Measurements from ENCODE around the gene ZNF532.

The ZNF532 gene

DNA sequence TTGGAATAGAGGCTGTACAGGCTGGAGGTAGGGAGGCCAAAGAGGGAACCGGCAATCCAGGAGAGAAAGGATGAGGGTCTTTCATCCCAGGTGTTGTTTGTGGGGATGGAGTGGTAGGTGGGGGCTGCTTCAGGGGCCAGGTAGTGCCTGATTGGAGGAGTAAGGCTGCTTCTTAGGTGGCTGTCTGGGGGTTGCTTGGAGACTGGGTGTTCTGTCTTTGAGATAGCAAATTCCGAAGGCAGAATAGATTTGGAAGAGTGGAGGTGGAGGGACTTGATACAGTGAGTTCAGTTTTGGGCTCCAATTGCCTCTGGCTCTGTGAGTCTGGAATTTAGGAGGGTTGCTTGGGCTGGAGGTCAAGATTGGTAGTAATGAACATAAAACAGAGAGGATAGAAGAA lies 5.9 kb downstream of the ZNF532 start:
- DNase-seq, result no peak

DNA sequence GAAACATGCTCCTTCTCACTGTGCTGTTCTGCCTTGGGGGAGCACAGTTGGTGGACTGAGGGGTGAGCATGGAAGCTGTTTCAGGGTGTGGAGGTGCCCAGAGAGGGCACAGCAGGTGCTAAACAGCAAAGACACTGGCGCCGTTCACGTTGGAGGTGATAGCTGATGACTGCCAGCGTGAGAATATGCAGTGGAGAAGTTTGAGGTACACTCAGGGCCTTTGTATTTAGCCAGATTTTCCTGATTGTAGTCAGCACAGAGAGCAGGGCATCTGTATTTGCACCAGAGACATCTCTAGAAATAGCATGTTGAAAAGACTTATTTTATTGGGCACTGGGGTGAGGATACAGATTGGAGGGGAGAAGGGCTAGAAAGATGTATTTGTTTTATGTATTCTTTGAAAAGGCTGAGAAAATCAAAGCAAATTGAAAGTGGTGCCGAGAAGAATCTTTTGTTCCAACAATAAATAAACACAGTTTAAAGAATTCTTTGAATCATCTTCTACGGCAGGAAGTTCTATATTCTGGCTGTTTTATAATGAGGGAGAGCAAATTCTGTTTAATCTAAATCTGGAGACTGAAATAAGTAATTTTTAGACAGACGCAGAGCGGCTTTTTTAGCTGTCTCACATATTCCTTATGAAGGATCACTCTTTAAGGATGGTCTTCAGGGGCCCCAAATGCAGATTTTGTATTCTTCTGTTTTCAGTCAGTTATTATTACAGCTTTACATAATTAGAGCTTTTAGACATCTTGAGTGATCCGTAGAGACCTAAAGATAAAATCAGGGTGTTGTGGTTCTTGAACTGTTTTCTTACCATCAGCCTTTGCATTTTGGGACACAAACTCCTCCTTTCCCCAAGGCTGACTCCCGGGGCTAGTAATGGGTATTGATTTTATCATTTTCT lies 7.1 kb downstream of the ZNF532 start:
- no peak for DNase-seq

DNA sequence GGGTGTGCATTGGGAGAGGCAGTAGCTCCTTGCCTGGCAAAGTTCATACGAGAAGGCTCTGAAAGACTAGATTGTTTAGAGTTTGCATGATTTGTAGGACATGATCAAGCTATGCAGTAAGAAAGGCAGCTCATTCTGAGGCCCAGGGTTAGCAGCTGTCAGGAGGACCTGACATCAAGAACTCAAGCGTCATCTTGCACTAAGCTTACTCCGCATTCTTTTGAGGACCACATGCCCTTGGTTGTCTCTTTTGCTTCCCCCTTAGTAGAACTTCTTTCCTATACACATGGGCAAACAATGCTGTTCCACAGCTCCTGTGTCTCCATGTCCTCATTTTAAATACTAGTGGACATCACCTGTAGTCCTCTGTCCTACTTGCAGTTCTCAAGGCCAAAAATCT lies 14.0 kb downstream of the ZNF532 start:
- no peak for DNase-seq

DNA sequence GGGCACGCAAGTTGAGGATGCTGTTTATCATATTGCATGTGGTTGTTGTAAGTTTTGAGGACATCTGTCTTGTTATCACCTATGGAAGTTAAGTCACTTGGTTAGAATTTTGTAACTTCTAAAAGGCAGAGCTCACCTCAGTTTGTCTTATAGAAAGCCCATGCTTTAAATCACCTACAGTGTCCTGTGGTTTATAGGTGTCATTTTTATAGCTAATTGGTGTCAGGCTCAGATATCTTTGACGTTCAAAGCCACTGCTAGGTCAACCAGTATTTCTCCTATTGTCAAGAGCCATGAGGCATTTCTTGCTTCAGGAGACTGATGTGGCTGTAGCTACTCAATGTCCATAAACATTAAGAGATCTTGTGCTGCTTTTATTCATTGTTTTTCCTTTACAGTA lies 16.8 kb downstream of the ZNF532 start:
- no peak for DNase-seq

DNA sequence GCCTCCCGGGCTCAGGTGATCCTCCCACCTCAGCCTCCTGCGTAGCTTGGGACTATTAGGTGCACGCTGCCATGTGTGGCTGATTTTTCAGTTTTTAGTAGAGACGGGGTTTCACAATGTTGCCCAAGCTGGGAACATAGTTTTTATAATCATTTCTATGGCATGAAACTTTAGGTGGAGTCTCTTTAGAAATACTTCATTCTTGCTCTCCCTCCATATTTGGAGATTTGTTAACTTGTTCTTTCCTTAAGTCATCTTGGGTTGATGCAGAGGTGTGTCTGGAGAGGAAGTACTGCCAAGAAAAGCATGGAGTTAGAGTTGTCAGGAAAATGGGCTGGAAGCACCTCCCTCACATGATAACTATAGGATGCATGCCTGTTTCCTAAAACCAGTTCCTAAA lies 17.4 kb downstream of the ZNF532 start:
- no peak for DNase-seq

DNA sequence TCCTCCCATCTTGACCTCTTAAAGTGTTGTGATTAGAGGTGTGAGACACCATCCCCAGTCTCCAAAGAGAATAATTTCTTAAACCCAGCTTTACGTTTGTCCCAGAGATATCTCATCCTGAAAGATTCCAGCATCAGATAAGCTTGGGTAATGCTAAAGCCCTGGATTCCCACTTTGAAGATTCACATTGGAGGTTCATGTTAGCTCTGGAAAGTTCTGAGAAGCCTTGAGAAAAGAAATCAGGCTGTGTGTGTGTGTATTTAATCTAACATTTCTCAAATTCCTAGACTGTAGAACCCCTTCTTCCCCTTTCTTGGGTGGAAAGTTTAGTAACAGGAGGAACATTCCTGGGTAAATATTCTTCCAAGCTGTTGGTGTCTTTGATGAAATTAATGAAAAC lies 18.0 kb downstream of the ZNF532 start:
- no peak for DNase-seq

DNA sequence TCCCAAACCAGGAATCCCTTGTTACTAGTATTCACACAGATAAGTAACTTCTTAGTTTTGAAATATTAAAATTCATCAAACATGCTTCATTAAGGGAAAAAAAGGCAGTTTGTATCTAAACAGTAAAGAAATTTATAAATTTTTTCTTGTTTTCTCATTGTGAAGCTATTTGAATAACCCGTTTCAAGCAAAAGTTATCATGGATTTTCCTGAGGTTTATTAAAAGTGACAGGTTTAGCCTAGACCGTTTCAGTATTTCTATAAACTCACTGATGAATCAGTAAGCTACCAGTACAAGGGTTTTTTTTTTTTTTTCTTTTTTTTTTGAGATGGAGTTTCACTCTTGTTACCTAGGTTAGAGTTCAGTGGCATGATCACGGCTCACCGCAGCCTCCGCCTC lies 20.0 kb downstream of the ZNF532 start:
- no peak for DNase-seq

DNA sequence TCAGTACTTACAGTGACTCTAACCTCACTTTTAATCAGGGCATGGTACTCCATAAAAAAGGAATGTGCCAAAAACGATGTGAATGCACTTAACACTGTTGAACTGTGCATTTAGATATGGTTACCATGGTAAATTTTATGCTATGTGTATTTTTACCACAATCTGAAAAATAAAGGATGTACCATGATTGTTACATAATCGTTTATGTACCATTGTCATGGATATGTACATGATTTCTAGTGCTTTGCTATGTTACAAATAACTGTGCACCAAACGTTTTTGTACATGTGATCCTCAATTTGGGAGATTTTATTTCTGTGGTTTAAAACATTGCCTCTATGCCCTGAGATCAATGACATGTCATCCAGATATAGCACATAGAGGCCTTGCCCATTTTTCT lies 21.8 kb downstream of the ZNF532 start:
- DNase-seq, result no peak

DNA sequence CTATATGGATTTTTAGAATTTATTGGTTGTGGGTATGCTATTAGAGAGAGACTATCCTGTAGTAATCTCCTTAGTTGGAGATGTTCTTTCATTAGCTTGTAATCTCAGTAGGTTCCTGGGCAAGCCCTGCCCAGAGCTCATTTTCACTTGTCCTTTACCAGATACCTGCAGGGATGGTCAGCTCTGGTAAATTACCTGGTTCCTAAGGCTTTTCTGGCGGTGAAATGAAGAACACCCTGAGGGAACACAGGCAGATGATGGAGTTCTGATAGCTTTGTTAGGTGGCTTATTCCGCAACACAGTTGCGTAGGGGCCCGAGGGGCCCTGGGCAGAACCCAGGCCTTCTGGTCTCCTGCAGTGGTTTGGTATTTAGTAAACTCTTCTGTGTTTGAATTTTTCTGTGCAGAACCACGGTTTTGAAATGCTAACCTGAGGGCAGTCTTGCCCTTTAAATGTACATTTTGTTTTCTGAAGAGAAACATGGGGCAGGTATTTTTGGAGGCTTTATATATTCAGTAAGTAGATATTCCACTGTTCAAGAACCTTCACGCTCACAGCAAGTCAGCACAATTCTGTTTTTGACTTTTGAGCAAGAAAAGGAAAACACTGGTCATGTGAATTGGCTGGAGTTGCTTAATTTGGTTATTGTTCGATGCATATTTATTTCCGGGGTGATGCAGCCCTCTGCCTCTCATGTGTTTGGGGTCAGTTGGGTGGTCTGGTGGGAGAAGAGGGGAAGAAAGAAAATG lies 22.4 kb downstream of the ZNF532 start:
- DNase-seq, result no peak

DNA sequence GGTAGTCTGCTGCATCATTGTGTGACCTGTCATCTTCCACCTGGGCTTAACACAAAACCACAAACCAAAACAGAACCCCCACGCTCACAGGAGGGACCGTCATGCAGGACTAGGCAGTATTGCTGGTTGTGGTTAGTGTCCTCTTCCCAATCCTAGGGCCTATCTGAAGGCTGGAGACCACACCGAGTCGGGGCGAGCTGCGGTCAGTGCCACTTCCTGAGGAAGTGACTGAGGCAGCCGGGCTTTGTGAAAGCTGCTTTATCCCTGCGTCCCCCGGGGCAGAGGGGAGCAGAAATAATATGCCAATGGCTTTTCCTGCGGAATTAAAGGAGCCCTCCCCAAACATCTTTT lies 22.9 kb downstream of the ZNF532 start:
- no peak for DNase-seq

DNA sequence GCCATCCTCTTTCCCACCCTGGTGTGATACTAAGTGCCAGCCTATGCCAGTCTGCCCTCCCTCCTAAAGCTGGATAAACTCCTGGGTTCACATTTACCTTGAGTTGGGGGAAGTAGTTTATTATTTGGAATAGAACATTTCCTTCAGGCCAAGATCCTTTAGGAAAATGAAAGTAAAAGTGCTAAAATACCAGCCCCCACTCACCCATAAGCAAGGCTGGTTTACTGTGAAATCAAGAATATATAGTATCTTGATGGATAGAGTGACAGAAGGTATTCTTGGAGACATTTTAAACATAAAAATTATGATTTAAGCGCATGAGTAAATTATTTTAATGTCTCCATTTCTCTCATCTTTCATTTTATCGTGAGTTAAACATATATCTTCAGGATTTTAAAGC lies 27.1 kb downstream of the ZNF532 start:
- no peak for DNase-seq

DNA sequence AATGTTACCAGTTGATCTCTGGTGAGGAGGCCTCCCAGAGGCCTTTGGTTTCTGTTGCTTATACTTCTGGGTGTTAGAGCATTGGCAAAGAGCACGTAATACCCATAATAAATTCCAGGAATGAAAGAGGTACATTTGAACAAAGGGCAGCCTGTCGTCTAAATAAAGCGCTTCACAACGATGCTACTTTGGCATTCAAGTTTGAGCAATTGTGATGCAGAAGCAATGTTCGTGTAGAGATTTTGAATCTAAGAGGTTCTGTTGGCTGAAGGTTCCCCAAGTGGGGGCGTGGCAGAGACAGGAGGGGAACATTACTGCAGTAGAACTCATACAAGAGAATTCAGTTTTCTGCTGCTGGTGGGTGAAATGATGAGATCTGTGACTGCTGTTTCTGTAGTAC lies 27.8 kb downstream of the ZNF532 start:
- DNase-seq, result no peak

DNA sequence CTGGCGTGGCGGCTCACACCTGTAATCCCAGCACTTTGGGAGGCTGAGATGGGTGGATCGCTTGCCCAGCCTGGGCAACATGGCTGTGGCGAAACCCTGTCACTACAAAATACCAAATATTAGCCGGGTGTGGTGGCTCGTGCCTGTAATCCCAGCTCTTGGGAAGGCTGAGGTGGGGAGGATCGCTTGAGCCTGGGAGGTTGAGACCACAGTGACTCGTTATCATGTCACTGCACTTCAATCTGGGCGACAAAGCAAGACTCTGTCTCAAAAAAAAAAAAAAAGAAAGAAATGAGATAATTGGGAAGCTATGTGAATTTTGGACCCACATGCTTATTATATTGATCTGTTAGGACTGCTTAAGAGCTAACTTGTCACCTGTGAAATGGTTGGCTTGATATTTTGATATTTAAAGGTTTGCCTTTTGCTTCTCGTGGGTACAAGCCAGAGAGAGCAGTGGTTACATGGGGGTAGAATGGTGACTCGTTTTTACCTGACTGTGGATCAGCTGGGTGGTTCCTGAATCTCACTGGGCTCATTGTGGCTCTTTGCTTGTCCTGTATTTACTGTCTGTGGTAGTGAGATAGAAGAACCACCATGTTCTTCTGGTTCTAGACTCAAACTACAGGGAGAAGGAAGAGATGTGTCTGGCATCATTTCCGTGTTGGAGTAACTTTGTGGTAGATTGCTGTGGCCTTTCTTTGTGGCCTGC lies 28.9 kb downstream of the ZNF532 start:
- no peak for DNase-seq

DNA sequence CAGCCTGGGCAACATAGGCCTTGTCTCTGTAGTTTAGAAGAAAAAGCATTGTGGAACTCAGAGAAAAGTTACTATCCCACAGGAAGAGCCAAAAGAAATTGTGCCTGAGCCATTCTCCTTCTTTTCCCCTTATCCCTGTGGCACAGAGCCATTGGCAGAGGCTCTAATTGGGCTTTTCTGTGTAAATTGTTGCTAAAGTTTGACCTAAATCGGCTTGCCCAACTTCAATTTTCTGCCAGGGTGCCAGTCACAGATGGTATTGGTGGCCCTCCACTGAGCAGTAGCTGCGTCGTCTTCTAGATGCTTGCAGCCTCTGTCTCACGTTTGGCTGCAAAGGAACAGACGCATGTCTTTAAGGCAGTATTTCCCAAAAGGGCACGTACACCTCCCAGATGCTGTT lies 30.3 kb downstream of the ZNF532 start:
- no peak for DNase-seq

DNA sequence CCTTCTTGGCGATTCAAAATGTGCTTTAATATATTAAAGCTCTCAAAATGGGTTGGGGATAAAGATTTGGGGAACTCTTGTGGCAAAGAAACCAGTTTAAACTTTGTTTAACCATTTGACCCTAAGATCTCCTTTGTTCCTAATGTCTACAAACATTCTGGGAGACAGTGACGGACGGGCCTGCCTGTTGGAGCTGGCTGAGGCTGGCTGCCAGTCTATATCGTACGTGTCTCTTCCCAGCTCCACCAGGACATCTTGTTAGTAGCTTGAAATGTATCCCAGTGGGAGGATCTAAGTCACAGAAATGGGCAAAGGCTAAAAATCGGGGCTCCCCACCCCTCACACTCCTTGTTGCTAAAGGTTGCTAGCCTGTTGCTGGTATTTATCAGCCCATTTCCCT lies 30.7 kb downstream of the ZNF532 start:
- no peak for DNase-seq

DNA sequence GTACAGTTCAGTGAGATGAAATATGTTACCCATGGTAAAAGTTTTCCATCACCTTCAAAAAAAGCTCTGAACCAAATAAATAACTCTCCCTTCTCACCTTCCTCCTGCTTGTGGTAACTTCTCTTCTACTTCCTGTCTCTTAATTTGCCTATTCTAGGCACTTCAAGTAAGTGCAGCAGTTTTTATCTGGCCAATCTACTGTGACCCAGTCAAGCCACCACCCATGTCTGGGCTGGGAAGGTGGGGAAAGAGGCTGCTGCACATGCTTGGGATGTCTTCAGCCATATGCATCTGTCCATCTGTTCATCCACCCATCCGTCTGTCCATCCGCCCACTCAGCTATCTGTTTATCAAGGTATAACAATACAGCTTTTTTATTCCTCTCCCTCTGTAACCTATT lies 31.6 kb downstream of the ZNF532 start:
- no peak for DNase-seq

DNA sequence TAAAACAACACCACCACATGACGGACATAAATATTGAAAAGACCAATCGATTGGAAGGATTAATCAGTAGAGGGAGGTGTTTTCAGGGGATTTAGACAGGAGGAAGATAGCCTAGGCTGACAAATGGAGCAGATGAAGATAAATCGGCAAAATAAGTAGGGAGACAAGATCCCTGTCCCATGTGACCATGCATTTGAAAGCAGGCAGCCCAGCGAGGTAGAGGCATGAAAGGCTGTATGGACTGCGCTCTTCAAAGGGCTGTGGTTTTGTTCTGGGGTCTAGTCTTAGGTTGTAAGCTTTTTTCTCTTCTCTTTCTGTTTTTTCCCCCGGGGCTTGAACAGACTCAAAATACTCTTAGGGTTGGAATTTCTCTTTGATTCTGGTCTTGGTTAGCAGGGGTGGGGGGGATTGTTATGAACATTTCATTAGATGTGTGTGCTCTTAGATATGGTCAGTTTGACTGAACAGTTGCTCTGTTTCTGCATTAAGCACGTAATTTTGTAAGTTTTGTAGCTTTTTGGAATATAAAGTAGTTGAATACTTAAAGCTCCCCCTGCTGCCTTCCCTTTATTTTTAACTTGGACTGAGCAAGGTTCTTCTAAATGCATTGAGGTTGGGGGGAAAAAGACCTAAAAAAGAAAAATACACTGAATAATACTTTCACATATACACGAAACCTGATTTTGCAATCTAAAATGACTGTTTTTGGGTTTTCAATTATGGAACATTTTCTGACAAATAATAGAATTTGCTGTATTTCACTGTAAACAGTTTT lies 32.2 kb downstream of the ZNF532 start:
- no peak for DNase-seq

DNA sequence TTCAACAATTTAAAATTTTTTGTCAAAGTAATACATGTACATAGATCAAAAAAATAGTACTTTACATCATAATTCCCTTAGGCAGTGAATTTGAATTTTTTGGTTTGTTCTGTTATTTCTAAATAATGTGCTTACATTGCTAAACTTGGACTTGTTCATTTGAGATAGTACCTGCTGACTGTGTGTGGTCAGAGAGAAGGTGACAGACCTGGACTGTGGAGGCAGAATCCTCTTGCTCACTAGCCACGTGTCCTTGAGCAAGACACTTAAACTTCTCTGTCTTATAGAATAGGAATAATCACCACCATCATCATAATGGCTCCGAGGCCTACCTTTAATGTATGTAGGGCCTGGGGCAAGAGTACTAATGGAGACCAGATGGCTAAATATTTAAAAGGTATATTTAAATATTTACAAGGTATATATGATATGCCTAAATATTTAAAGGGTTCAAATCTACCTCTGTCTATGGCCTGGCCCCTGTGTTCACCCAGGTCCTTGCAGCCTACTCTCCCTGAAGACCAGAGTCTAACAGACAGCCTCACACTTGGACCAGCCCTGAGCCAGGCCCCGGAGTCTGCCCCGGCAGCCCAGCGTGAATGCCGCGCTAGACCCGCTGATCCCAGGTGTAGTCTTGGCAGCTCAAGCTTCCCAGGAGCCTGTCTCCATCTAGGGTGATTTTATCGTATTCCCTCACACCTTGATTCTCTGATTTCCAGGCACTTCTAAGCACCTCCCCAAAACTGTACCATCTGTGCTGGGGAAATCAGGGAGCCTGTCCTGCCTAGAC lies 33.5 kb downstream of the ZNF532 start:
- no peak for DNase-seq

DNA sequence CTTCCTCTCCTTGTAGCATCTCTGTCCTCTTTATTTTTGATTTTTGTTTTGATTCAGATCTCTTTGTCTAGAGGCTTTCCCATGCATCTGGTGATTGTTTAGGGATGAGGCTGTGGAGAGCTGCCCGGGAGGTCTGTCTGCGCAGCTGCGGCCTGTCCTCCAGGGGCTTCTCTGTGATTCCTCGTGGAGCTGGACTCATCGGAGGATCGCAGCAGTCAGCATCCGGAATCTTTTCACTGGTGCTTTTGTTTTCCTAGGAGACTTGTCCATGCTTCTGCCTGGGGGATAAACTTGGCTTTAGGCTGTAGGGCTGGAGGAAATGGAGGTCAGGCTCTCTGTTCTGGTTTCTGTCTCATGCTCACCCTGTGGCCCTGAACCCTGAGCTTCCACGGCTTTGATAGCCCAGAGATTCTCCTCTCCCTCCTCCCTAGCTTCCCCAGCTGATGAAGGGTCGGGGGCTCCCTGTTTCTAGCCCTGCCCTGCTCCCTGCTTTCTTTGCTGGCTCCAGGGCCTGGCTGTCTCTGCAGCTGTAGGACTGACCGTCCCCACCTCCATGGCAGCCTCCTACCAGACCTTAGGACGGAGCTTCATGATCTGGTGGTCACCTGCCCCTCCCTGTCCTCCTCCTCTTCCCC lies 35.5 kb downstream of the ZNF532 start:
- DNase-seq, result no peak

DNA sequence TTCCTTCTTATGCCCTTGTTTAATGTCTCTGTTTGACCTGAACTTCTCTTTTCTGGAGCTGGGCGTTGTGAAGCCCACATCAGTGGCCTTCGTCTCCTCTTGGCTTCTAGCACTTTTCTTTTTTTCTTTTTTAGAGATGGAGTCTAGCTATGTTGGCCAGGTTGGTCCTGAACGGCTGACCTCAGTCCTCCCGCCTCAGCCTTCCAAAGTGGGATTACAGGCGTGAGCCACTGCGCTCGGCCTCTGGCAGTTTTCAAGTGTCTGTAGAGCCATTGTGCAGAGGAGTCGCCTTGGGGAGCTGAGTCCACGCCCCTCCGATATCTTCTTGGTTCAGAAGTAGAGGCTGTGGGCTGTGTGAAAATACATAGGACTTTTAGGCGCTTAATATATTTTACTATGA lies 36.5 kb downstream of the ZNF532 start:
- no peak for DNase-seq

DNA sequence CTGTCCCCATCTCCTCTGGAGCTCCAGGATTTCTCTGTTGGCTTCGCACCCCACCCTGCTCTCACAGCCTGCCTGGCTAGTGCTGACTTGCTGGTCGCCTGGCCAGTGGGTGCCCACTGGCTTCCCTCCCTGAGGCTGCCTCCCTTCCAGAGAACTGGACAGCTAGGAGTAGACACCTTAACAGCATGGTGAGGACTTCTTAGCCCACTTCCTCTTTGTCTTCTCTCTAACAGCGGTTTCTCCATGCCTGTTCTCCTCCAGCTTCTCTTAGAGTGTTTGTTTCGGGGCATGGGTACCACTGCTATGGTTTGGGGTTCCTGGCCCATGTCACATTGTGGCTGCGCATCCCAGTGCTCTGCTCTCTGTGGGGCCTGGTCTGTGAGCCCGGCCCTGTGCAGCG lies 37.1 kb downstream of the ZNF532 start:
- DNase-seq, result no peak

DNA sequence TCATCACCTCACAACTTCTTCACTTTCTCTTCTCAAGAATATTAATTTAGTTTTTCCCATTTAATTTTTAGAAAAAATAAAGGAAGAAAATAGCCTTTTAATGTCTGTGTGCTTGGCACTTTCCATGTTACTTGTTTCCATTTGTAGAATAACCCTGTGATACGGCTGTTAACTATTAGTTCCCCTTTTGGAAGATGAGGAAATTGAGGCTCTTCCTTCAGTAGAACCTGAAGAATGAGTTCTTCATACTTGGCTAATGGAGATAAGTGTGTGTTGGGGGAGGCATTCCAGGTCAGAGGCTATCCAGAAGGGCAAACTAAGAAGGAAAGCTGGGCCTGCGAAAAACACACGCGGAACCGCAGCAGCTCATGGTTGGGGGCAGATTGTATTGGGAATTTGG lies 38.3 kb downstream of the ZNF532 start:
- DNase-seq, result no peak

Measured in stimulated activated CD4-positive, alpha-beta T cell treated with anti-CD3 and anti-CD28 coated beads, Interleukin-4, amount 100 ng/mL, for 1 hour (primary cell).